B cell (primary cell): Measurements from ENCODE around the gene TAF1B. TPM values are rescaled to one million over a fixed set of nuclear protein-coding genes. Genes with fewer than 3 reads are reported as not detected.

ENCODE experiments used
- ATAC-seq: fragments of 200-7000 bp; cut with Tn5 transposase; one replicate; pipeline ENCODE4 v1.10.0; 2021; ENCODE audit warnings: low read depth, mild to moderate bottlenecking, moderate number of reproducible peaks, moderate library complexity
- CTCF ChIA-PET: fragments of 350-600 bp; sonication (Branson Sonifier 250); formaldehyde crosslinking; loops from one replicate; lab custom pipeline; 2021; ENCODE audit warnings: antibody characterized with exemption, inconsistent platforms; lab: Charles Lee
- POLR2A ChIA-PET: fragments of 350-600 bp; sonication (Branson Sonifier 250); formaldehyde crosslinking; loops from one replicate; lab custom pipeline; 2021; ENCODE audit warnings: antibody characterized with exemption; lab: Charles Lee
- DNase-seq: peaks from one replicate; pipeline ENCODE4 v3.0.0; 2013
- H2AFZ ChIP-seq: 2 replicates; pipeline ENCODE4 v1.6.1; 2012; ENCODE audit warnings: mild to moderate bottlenecking, low read depth, low read length; ENCODE audit not compliant: insufficient read depth, poor library complexity, severe bottlenecking
- H3K27ac ChIP-seq, 2 donors: 1 replicate in 1 of 2; 2 replicates in 1 of 2; pipeline ENCODE4 v1.5.1; 2012 to 2013; ENCODE audit warnings: low read length in 2 of 2, mild to moderate bottlenecking in 2 of 2, moderate library complexity in 1 of 2
- H3K27me3 ChIP-seq, 4 experiments: fragments of 200-600 bp in 1 of 4; sonication (generic) in 1 of 4; replicated peaks in 1 of 4; 1 replicate in 2 of 4; 2 replicates in 2 of 4; pipeline versions ENCODE4 v1.6.1 to v1.7.0; 2013 to 2016; ENCODE audit warnings: low read length in 3 of 4, mild to moderate bottlenecking in 2 of 4, mixed read lengths in 1 of 4, moderate library complexity in 1 of 4; ENCODE audit not compliant: insufficient read depth in 4 of 4, control insufficient read depth in 3 of 4; ENCODE audit errors: control extremely low read depth in 1 of 4
- H3K36me3 ChIP-seq, 2 experiments: replicated peaks in 1 of 2; 1 replicate in 1 of 2; 2 replicates in 1 of 2; pipeline versions ENCODE4 v1.6.1 to v1.7.1; 2013; ENCODE audit warnings: low read length in 1 of 2; ENCODE audit not compliant: insufficient read depth in 2 of 2, control insufficient read depth in 1 of 2; ENCODE audit errors: control extremely low read depth in 1 of 2, extremely low read depth in 1 of 2
- H3K4me1 ChIP-seq, 2 donors: fragments of 200-600 bp in 1 of 2; sonication (generic) in 1 of 2; 1 replicate in 1 of 2; 2 replicates in 1 of 2; pipeline versions ENCODE4 v1.5.1 to v1.6.1; 2013 to 2017; ENCODE audit warnings: low read length in 2 of 2; ENCODE audit not compliant: control insufficient read depth in 2 of 2, insufficient read depth in 2 of 2
- H3K4me2 ChIP-seq: replicated peaks from 2 replicates; pipeline ENCODE3; 2012; ENCODE audit warnings: mild to moderate bottlenecking, low read depth, low read length; ENCODE audit not compliant: poor library complexity, severe bottlenecking
- H3K4me3 ChIP-seq, 5 experiments: fragments of 200-600 bp in 1 of 5; sonication (generic) in 1 of 5; 1 replicate in 3 of 5; 2 replicates in 2 of 5; pipeline versions ENCODE4 v1.5.1 to v1.7.0; 2011 to 2016; ENCODE audit warnings: low read length in 4 of 5, mild to moderate bottlenecking in 4 of 5, low read depth in 2 of 5, control low read depth in 1 of 5, moderate library complexity in 1 of 5; ENCODE audit not compliant: insufficient read depth in 1 of 5; ENCODE audit errors: control extremely low read depth in 1 of 5, extremely low read depth in 1 of 5
- H3K79me2 ChIP-seq: fragments of 200-600 bp; sonication (generic); one replicate; pipeline ENCODE4 v1.6.0; 2016; ENCODE audit warnings: low read length; ENCODE audit not compliant: control insufficient read depth, insufficient read depth
- H3K9ac ChIP-seq: fragments of 200-600 bp; sonication (generic); 2 replicates; pipeline ENCODE4 v1.6.1; 2017; ENCODE audit warnings: mild to moderate bottlenecking, low read length, moderate library complexity
- H3K9me3 ChIP-seq, 3 donors: one replicate each; pipeline versions ENCODE4 v1.6.1 to v1.7.1; 2013; ENCODE audit warnings: low read length in 2 of 3; ENCODE audit not compliant: control insufficient read depth in 2 of 3, insufficient read depth in 1 of 3; ENCODE audit errors: control extremely low read depth in 1 of 3
- H4K20me1 ChIP-seq: 2 replicates; pipeline ENCODE4 v1.6.0; 2012; ENCODE audit warnings: mild to moderate bottlenecking, low read length; ENCODE audit not compliant: insufficient read depth, control insufficient read depth, poor library complexity, severe bottlenecking
- H3K27ac Mint-ChIP-seq: one replicate; pipeline ENCODE4 v1.8.0; 2021; ENCODE audit warnings: mixed read lengths
- H3K27me3 Mint-ChIP-seq: one replicate; pipeline ENCODE4 v1.8.0; 2021; ENCODE audit warnings: mixed read lengths
- H3K4me1 Mint-ChIP-seq: one replicate; pipeline ENCODE4 v1.8.0; 2021; ENCODE audit warnings: mixed read lengths
- H3K4me3 Mint-ChIP-seq: one replicate; pipeline ENCODE4 v1.8.0; 2021; ENCODE audit warnings: mixed read lengths
- H3K9me3 Mint-ChIP-seq: one replicate; pipeline ENCODE4 v1.8.0; 2022; ENCODE audit warnings: mixed read lengths; ENCODE audit not compliant: insufficient read depth
- CTCF ChIP-seq: fragments of 200-600 bp; IDR thresholded peaks from one replicate; pipeline ENCODE4 v1.8.0; 2022; ENCODE audit warnings: antibody characterized with exemption, mild to moderate bottlenecking
- EZH2 ChIP-seq: IDR thresholded peaks from 2 replicates; pipeline ENCODE4 v1.6.1; 2012; ENCODE audit warnings: borderline replicate concordance, low read depth, mild to moderate bottlenecking, moderate library complexity, low read length; ENCODE audit not compliant: insufficient read depth, poor library complexity, severe bottlenecking
- WGBS: methylation state at CpG from one replicate; pipeline ENCODE4 v1.1.5; 2013; ENCODE audit warnings: missing lambda C conversion rate; ENCODE audit not compliant: insufficient coverage; 5-methylcytosine and 5-hydroxymethylcytosine counted together
- intact Hi-C: fragments of 100-400 bp; cut with micrococcal nuclease; formaldehyde crosslinking; loops from one replicate; pipeline ENCODE4 v1.10.0; 2022
- polyA minus RNA-seq: library from RNA; depleted of rRNA, polyadenylated mRNA; stranded (reverse); fragments of >200 nt; gene quantifications from 2 replicates; pipeline ENCODE4 v1.2.3, GENCODE V29; 2012
- polyA plus RNA-seq: library from polyadenylated mRNA; depleted of rRNA; stranded (reverse); fragments of >200 nt; gene quantifications from 2 replicates; pipeline ENCODE4 v1.2.3, GENCODE V29; 2012
- total RNA-seq, 2 donors: library from RNA; stranded (reverse); fragments of 120-200 nt in 1 of 2; gene quantifications; 1 replicate in 1 of 2; 2 replicates in 1 of 2; pipeline versions ENCODE4 v1.2.3 to v1.2.4, GENCODE V29; 2013 to 2022

The TAF1B gene
- total RNA-seq (21.8 and 25.5 TPM in 2 replicates), polyA plus RNA-seq (4.5 and 4.8 TPM in 2 replicates), polyA minus RNA-seq (8.1 and 8.6 TPM in 2 replicates)
- total RNA-seq (2013): 11.7 TPM

GRCh38 chr2:9843229-9844035 is at the start of gene TAF1B:
TAF1B (plus strand) TSS chr2:9843474; CDS start chr2:9843542, 68 bp downstream.
- under 1% methylated on average over 65 of the region's 70 CpGs for WGBS
- H2AFZ ChIP-seq: peak within 1 kb of the TSS; percentile 83
- H4K20me1 ChIP-seq: peaks cover 8% of the 10 kb centered on the region
- peak within 1 kb of the TSS; percentile 73 to 90 (median 84) for H3K4me3 ChIP-seq
- no peaks in the 10 kb centered on the region for H3K9me3 Mint-ChIP-seq
- peak within 1 kb of the TSS; percentile 51 to 72 for H3K27ac ChIP-seq
- H3K27ac Mint-ChIP-seq: peak within 1 kb of the TSS; percentile 96
- H3K4me1 Mint-ChIP-seq: peaks cover 31% of the 10 kb centered on the region
- peak within 1 kb of the TSS; percentile 75 for H3K9ac ChIP-seq
- DNase-seq (peak; percentile 90), ATAC-seq (peak; percentile 86)
- H3K4me2 ChIP-seq: peak within 1 kb of the TSS; percentile 92
- H3K36me3 ChIP-seq: peaks cover 2 to 17% of the 10 kb centered on the region in 2 experiments
- intact Hi-C loops: loop anchor here (1.0 to 5.0 kb wide), 8 partner anchors 29 to 459 kb away; partner anchors contain the start of genes ADAM17, GRHL1, HPCAL1 and IAH1
- no peaks in the 10 kb centered on the region for H3K27me3 ChIP-seq
- ChIA-PET POLR2A (interaction anchor here (0.6 to 1.5 kb wide), 7 partner anchors 185 to 518 kb away, joined by 3 to 9 read pairs (median 6); partner anchors contain the start of gene YWHAQ), CTCF (interaction anchor here (1.0 to 4.0 kb wide), 6 partner anchors 12 to 213 kb away, joined by 3 to 25 read pairs (median 7); partner anchors contain the start of gene YWHAQ)
- peaks cover 31% of the 10 kb centered on the region for H3K79me2 ChIP-seq
- TF ChIP-seq EZH2 (no peak), CTCF (peak; percentile 21)
- peaks cover 14 to 20% of the 10 kb centered on the region in 2 donors for H3K4me1 ChIP-seq
- H3K4me3 Mint-ChIP-seq: peak within 1 kb of the TSS; percentile 97
- no peaks in the 10 kb centered on the region for H3K9me3 ChIP-seq
- H3K27me3 Mint-ChIP-seq: no peaks in the 10 kb centered on the region
